NCI-H524 treated with DMSO at 0.1 percent for 48 hours (cell line): Measurements from ENCODE around the gene ZNF143.
A peak's percentile ranks its signal among the peaks of the same experiment; 100 is the strongest.
"Not testable (repeated sequence)": the region's sequence is repeated elsewhere in the genome, so short reads cannot be mapped to it uniquely, and the experiment has no call there.

Source experiments
- DNase-seq: peaks from one replicate; lab custom pipeline; 2025; lab: John Stamatoyannopoulos, UW

The ZNF143 gene

DNA sequence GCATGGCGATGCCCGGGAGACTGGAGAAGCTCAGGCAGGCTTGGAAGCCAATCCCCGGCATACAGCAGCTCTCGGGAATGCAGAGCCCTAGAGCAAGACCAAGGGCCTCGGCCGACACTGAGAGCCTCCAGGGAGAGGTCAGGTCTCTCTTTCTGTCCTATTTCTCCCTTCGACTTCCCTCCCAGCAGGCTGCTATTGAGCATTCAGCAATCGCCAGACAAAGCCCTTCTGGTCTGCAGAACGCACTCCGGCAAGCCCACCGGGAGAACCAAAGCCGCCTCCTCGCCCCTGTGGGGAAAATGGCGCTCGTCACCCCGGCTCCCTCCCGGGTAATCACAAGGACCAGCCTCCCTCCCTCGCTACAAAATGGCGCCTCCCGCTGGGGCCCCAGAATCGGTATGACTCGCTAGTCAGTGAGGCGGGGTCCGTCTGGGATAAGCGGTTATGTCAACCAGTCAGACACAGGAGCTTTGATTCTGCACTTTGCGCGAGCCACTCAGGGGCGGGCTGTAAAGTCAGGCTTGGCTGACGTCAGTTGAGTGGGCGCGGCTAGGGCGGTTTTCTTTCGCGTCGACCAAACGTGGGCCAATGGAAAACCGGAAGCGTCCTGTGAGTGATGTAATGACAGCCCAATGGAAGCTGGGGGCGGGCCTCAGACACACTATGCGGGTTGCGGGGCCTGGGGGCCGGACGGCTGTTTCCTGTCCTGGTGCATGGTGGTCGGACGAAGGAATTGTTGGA, at the start of gene ZNF143:
TSS of gene ZNF143 (plus strand) at position 691 of the 741 bp plus-strand sequence. CDS start 10,297 bp downstream, outside the sequence.
- DNase-seq = peak; percentile 93

DNA sequence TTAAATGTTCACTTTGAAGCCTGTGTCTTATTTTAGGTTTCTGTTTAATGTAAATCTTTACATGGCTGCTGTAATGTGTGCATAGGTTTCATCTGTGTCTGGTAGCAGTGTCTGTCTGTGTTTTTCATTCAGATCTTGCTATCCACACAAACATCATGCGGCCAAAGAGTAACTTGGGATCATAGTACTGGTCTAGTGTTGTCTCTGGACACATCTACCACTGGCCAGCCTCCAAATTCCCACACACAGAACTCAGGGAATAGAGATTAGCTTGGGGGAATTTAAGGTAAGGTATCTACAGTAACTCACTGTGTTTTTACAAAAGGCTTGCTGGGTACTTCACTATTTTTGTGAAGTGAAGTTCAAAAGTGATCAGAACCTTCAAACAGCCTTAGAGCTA, 32.1 kb upstream of the ZNF143 start:
- no peak for DNase-seq

DNA sequence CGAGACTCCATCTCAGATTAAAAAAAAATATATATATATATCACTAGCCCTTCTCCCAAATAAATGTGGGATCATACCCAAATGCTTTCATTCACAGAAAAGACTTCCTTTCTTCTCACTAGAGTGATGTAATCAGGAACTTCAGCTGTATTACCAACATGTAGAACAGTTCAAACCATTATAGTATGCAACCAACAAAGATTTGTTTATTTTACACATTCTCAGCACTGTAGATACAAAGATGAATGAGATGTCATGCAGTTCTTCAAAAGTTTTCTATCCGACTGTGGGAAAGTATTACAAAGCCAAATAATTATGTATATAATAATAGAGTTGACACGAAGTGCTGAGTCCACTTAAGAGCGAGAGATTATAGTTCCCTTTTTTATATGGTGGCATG, 22.2 kb upstream of the ZNF143 start:
- no peak for DNase-seq

DNA sequence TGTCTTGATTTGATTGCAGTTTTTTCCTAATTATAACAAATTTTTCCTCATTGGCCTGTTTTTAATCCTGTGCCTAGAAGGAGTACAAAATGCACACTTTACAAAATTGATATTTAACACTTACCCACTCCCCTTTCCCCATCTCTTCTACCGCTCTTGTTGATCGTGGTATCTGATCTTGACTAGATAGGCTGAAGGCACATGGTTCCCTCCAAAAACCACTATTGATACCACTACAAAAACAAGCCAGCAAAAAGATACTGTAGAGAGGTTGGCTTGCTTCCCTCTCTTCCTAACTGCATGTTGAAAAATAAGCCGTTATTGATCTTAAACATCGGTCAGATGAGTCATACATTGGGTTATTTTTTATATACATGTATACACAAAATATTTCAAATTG, 14.6 kb upstream of the ZNF143 start:
- no peak for DNase-seq

DNA sequence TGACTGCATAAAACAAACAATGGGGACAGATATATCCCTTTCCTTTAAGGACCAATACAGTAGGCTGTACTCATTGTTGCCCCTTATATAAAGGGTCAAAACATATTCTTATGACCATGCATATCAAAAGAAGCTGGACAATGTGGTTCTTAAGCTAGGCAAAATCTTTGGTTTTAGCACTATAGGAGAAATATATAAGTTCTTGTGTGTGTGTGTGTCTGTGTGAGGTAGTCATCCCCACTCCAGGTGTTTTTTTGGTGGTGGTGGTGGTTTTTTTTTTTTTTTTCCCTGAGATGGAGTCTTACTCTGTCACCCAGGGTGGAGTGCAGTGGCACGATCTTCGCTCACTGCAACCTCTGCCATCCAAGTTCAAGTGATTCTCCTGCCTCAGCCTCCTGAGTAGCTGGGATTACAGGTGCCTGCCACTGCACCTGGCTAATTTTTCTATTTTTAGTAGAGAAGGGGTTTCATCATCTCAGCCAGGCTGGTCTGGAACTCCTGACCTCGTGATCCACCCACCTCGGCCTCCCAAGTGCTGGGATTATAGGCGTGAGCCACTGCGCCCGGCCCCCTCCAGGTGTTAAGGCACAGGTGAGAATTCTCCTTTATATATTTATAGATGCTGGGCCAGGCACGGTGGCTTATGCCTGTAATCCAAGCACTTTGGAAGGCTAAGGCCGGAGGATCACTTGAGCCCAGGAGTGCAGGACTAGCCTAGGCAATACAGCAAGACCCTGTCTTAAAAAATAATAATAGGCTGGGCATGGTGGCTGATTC, 12.0 kb upstream of the ZNF143 start:
- no peak for DNase-seq

DNA sequence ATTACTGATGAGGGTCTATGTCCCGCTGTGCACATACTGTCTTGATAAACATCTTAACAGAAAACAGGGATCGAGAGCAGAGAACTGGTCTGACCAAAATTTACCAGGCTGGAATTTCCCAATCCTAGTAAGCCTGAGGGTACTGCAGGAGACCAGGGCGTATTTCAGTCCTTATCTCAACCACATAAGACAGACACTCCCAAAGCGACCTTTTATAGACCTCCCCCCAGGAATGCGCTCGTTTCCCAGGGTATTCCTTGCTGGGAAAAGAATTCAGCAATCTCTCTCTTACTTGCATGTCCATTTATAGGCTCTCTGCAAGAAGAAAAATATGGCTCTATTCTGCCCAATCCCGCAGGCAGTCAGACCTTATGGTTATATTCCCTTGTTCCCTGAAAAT, 8.8 kb upstream of the ZNF143 start:
- not testable (repeated sequence) for DNase-seq

DNA sequence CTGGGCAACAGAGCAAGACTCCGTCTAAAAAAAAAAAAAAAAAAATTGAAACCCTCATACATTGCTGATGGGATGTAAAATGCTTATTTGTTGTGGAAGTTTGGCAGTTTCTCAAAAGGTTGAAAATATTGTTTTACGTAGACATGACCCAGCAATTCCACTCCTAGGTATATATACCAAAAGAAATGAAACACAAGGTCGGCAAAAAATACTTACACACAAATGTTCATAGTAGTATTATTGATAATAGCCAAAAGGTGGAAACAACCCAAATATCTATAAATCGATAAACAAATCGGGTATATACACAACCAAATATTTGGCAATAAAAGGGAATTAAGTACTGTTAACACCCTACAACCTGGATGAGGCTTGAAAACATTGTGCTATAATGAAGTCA, 5.1 kb upstream of the ZNF143 start:
- DNase-seq = no peak

DNA sequence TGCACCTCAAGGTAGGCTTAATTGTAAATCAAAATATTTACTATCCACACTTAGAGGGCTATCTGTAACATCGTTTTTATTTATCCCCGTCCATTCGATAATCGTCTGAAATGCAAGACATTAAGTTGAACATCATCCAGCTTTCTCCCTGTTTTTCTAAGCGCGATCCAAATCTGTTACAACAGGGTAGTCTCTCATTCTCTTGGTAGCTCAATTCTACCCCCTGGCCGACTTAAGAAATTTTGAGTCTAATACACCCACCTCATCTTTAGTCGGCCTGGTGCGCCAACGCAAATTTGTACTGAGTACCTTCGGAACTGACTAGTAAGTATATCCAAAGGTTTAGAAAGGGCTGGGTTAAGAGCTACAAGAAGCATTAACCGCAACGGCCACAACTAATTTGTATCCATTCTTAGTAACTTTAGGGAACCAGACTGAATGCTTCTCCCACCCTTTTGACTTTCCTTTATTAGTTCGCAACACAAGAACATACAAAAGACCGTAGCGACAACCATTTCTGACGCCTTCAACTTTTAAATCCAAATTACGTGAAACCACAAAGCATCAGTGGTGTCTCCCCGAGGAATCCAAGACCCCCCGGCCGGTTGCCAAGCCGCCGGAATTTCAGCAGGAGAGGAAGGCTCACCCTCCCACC, 1.0 kb upstream of the ZNF143 start:
- no peak for DNase-seq

DNA sequence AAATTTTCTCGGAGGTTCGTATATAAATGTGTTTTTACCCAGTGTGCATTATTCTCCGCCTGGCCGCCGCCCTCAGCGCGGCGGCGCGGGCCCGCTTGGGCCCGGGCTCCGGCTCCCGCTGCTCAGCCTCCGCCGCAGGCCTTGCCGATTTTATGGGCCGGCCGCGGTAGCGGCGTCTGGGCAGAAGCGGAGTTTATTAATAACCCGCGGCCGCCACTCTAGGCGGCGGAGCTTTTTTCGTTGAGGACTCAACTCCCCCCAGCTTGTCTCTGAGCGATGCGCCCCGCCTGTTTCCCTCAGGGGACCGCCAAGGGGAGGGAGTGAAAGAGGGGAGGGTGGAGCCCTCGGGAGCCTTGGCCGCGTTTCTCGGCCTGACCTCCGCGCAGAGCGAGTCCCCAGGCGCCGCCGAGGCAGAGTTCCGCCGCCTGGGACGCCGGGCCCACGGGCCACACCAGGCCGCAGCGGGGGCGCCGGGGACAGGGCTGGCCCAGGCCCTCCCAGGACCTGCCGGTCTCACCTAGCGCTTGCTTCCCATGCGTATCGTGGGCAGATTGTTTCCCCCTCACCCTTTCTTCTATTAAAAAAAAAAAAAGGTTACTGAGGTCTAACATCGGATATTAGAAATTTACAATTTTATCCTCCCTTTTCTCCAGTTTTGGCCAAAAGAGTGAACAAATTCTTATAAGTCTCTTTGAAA, 399 bp downstream of the ZNF143 start:
- DNase-seq = no peak

DNA sequence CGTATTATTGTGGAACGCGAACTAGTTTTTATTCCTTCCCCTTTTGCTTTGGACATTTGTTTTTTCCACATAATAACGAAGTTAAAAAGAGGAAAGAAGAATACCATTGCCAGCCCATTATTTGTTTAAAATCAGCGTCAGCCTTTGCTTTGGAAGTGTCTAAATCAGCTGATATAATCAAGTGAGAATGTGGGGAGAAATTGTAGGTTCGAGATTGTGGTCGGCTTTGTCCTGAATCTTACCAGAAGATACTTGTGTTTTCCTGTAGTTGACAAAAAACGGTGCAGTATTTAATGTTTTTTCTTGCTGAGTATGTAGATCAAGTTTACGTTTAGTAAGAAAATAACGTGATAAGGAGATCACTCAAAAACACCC, 935 bp downstream of the ZNF143 start:
- no peak for DNase-seq

DNA sequence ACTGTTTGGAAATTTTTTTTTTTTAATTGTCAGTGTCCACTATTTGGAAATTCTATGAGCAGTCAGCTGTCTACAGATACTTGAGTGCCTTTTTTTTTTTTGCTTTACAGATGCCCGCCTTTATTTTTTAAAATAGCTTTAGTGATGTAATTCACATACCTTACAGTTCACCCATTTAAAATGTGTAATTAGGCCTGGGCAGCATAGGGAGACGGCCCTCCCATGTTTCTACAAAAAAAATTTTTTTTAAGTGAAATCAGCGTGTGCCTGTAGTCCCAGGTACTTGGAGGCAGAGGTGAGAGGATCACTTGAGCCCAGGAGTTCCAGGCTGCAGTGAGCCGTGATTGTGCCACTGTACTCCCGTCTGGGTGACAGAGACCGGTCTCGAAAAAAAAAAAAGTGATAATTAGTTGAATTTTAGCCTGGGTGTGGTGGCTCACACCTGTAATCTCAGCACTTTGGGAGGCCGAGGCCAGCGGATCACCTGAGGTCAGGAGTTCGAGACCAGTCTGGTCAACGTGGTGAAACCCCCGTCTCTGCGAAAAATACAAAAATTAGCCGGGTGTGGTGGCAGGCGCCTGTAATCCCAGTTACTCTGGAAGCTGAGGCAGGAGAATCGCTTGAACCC, 1.5 kb downstream of the ZNF143 start:
- no peak for DNase-seq

DNA sequence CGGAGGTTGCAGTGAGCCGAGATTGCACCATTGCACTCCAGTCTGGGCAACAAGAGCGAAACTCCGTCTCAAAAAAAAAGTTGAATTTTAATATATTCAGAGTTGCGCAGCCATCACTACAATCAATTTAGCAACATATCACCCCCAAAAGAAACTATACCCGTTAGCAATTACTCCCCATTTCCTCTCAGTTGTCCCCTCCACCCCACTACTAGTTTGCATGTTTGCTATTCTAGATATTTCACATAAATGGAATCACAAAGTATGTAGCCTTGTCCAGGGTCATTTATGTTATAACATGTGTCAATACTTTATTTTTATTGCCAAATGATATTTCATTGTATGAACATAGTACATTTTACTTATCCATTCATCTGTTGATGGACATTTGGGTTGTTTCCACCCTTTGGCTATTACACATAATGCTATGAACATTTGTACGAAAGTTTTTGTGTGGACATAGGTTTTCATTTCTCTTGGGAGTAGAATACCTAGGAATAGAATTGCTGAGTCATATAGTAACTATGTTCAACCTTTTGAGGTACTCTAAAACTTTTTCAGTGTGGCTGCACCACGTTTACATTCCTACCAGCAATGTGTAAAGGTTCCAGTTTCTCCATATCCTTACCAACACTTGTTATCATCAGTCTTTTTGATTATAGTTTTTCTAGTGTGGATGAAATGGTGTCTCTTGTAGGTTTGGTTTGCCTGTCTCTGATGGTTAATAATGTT, 2.2 kb downstream of the ZNF143 start:
- DNase-seq = no peak

DNA sequence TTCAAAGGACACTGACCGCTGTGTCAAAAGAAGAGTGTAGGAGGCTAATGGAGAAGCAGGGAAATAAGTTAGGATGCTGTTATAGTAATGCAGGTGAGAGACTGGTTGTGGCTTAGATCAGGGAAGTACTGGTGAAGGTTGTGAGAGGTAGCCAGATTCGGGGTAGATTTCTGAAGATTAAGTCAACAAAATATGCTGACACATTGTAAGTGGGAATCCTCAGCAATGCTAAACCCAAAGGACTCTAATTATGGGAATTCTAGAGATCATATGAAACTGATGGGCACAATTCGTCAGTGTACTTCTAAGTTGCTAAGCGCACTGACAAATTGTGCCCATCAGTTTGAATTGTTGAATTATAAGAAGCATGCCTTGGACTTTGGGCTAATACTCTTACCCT, 10.0 kb downstream of the ZNF143 start:
- no peak for DNase-seq

DNA sequence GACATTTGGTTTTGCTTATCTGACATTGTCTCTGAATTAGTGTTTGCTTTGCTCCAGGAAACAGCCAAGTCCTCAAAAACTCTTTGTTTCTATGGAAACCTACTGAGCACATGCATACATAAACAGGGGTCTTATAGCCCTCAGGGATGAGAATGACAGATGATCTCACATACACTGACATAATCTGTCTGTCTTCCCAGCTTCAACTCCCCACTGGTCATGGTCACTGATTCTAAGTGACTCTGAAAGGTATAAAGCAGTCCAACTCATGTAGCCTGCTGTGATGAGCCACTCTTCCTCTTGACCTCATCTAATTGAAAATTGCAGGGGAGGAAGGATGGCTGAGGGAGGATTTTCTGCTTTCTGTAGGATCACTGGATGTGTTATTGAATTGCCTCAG, 12.6 kb downstream of the ZNF143 start:
- no peak for DNase-seq

DNA sequence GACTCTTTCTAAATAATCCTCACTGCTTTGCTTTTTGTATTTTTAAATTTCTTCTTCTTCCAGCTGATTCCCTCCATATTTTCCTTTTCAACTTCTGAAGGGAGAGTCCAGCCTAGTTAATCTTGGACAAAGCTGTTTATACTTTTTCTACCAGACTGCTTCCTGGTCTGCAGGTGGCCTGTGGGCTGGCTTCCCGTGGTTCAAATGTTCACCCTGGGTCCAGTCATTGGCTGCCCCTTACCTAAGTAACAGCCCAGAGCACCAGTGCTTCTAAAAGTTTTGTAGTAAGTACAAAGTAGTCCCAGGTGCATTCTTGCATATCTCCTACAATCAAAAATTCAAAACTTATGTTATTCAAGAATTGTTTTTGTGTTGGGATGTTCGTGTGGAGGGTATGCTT, 19.1 kb downstream of the ZNF143 start:
- DNase-seq = no peak

DNA sequence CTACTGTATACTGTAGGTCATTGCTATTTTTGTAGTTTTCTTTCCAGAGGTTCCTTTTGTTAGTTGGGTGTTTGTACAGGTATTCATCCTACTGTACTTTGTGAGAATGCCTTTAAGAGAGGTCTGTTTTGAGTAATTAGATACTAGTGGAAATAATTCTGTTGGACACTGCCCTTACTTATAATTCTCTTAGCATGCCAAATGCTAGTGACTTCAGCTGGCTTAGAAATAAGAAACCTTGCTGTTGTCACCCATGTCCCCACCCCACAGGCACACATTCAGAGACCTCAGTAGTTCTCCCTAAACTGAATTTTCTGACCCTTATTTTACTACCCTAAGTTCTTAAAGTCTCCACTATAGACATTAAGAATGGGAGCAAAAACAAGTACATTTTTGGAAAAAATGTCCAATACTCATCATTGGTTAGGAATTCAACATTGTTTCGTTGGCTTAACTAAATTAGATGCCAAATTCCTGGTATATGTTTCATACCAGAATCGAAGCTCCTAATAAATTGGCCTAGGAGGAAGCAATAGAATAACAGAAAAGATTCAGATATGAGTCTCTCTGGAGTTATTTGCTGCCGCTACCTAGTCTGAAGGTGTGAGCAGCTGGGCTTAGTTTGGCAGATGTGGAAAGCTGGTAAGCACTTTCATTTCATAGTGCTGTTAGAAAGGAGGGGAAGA, 28.4 kb downstream of the ZNF143 start:
- DNase-seq = no peak

DNA sequence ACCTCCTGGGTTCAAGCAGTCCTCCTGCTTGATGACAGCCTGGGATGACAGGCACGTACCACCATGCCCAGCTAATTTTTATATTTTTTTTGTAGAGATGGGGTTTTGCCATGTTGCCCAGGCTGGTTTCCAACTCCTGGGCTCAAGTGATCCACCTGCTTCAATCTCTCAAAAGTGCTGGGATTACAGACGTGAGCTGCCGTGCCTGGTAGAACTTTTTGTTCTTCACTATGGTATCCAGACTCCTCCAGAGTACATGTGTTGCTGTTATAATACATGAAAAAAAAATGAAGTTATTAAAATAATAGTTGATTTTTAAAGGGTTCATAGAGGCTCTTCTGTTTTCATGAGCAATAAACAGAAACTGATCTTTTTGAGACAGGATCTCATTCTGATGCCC, 29.6 kb downstream of the ZNF143 start:
- DNase-seq = no peak

DNA sequence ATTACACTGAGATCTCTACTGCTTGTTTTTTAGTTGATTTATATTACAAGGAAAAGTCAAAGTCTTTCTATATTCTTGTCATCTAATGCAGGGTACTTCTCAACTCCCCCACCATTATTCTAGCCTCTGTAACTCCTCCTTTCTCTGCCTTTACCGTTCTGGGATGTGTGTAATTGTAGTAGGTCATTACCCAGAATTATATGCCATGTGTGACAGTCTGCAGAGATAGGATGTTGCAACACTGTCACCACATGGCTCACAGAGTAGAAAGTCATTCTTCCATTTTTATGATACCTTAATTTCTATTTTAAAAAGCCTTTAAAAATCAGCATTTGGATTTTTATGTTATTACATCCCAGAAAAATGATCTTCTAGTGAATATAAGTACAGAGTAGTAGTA, 32.7 kb downstream of the ZNF143 start:
- no peak for DNase-seq

DNA sequence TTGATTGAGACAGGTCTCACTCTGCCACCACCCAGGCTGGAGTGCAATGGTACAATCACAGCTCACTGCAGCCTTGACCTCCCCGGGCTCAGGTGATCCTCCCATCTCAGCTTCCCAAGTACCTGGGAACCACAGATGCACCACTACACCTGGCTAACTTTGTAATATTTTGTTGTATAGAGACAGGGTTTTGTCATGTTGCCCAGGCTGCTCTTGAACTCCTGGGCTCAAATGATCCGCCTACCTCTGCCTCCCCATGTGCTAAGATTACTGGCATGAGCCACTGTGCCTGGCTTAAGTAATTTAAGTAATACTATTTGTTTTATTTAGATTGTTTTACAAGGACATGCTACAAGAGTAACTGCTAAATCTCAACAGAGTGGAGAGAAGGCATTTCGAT, 33.5 kb downstream of the ZNF143 start:
- DNase-seq = no peak

DNA sequence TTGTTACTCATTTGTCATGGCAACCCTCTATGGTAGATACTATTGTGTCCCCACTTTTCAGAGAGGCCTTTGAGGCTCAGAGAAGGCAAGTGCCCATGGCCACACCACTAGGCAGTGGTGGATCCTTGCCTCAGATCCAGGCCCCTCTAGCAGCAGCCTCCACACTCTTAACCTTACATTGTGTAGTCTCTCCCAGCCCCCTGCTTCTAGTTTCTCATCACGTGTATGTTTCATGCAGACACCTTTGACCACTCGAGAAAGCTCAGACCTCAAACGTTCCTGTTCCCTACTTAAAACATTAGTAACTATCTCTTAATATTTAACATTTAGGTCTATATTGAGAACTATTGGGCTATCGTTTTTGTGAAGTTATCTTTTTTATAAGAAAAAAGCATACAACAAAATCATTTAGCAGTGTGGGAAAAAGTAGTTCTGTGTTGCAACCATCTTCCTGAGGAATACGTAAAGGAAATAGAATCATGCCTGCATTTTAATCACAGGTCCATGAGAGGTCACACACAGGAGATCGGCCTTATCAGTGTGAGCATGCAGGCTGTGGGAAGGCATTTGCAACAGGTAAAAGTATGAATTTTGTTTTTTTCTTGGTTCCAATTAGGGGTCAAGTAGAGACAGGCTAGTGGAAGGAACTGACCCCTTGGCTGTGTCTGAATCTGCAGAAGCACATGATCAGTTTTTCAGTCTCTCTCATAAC, 35.1 kb downstream of the ZNF143 start:
- DNase-seq = no peak
